HK-2 (cell line): Measurements from ENCODE around the gene UBA7.

Source experiments
- DNase-seq: peaks from one replicate; pipeline ENCODE4 v3.0.0-alpha.2; 2018; ENCODE audit not compliant: unreplicated experiment

Gene UBA7

DNA sequence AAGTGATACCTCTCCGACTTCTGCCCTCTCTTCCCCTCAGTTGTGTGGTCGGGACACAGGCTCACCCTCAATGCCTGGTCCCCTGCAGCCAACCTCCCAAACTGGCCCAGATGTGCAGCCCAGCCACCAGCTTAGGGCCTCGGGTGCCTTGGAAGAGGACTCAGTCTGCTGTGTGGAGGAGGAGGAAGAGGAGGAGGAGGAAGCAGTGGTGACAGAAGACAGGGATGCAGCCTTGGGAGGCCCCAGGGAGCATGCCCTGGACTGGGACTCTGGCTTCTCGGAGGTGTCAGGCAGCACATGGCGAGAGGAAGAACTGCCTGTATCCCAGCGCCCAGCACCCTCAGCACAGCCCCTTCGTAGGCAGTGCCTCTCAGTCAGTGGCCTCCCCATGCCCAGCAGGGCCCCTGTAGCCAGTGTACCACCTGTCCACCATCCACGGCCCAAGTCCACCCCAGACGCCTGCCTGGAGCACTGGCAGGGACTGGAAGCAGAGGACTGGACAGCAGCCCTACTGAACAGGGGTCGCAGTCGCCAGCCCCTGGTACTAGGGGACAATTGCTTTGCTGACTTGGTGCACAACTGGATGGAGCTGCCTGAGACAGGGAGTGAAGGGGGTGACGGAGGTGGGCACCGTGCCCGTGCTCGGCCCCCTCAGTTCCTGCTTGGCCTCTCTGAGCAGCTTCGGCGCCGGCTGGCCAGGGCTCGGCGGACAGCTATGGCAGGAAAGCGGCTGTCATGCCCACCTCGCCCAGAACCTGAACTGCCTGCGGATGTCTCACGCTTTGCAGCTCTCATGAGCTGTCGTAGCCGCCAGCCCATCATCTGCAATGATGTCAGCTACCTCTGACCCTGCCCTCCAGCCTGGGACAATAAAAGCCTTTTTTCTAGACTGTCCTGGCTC, 9.4 kb downstream of the UBA7 start:
- DNase-seq = no peak

DNA sequence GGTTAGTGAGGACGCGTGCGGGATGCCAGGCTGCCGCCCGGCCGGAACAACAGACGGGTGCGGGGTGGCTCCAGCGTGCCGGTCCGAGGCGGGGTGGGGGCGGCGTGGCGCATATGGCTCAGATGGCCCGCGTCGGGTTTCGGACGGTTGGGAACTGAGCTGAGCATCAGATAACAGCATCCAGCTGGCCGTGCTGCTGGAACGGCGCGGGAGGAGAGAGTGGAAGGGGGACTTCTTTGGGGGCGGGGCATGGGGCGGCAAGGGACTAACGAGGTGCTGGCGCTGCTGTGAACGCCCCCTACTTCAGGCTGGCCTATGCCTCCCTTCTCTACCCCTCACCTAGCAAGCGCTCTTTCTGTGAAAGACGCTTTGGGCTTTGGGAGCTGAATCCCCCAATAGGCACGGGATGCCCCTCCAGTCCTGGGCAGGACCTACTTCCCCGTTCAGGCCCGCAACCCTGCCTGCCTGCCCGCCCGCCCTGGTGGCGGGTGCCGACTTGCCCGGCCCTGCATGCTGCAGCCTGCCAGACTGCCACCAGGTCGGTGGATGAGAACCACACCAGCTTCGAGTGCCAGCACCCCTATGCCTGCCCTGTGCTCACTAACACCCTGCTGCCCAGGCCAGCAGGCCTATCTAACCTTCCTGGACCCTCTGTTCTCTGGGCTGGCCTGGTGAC, 10.2 kb downstream of the UBA7 start:
- DNase-seq = no peak

DNA sequence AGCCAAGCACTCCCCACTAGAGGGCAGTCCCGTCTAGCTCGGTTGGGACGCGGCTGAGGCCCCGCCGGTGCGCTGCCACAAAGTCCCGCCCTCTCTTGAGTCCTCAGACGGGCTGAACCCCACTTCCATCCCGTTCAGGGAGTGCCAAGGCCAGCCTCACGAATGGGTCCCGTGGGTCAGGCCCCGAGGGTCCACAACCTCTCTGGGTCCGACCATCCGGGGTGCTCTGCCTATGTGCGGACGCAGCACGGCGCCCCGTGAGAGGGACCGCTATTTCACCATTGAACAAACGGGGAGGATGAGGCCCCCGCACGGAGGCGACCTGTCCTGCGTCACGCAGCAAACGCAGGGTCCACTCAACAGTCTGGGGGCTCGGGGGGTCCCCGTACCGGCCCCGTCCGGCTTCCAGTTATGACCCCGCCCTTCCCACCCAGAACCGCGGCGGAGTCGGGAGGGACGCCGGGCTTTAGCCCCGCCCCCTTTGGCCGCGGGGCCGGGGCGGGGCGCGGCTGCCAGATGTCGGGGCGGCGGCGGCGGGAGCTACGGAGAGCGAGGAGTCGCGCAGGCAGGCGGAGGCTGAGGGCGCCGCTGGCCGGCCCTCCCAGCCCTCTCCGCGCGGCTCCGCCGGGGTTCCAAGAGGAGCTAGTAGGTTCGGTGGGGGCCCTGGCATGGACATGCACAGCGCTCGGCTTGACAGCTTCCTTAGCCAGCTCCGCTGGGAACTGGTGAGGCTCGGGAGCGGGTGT, 10.9 kb downstream of the UBA7 start, which contains the start of gene INKA1:
TSS of gene INKA1 (plus strand) at position 543 of the 746 bp plus-strand sequence. CDS start at position 675, 132 bp downstream.
- DNase-seq = peak; percentile 74

DNA sequence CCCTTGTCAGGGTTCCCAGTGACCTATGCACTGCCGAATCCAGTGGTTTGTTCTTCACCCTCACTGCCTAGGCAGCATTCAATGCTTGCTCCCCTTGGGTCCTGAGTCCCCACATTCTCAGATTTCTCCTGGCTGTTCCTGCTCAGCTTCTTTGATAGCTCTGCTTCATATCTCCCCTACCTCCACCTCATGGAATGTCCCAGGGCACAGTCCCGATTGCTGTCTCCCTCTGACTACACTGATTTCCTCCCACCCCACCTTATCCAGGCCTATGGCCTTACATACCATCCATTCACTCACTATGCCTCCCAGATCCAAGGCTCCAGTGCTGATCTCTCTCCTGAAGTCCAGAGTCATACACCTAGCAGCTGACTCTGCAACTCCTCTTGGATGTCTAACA, 12.6 kb downstream of the UBA7 start:
- no peak for DNase-seq

DNA sequence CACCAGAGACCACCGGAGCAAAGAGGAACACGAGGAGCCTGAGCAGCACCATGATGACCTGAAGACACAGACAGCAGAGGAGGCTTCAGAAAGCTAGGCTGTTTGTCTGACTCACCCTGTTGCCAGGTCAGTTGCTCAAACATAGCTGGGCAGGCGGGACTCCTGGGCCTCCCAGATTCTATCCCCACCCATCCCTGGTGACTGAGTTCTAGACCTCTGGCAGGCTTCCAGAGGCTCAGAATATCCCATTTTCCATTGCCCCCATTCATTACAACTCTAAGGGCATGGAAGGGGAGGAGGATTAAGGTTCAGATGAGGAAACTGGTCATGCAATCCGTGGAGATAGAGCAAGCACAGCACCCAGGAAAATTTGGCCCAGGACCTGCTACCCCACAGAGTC, 14.0 kb downstream of the UBA7 start, which contains the start of gene CDHR4:
TSS of gene CDHR4 (minus strand) at position 113 of the 400 bp plus-strand sequence. CDS start at position 52, 61 bp downstream.
- DNase-seq = peak; percentile 49

DNA sequence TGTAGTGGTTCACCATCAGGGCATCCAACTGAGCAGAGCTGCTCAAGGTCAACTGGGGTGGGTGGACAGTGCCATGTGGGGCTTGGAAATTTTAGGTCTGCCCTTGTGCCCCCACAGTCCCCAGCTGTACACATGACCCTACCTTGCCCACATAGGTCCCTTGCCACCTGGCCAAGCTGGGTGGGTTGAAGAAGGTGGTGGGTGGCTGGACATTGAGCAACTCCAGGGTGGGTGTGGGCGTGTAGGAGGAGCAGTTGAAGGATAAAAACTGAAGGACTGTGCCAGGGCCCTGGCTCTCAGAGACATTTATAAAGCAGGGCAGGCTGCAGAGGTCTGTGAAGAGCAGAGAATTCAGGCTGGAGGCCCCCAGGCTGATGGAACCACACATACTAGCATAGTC, 14.6 kb downstream of the UBA7 start:
- DNase-seq = no peak

DNA sequence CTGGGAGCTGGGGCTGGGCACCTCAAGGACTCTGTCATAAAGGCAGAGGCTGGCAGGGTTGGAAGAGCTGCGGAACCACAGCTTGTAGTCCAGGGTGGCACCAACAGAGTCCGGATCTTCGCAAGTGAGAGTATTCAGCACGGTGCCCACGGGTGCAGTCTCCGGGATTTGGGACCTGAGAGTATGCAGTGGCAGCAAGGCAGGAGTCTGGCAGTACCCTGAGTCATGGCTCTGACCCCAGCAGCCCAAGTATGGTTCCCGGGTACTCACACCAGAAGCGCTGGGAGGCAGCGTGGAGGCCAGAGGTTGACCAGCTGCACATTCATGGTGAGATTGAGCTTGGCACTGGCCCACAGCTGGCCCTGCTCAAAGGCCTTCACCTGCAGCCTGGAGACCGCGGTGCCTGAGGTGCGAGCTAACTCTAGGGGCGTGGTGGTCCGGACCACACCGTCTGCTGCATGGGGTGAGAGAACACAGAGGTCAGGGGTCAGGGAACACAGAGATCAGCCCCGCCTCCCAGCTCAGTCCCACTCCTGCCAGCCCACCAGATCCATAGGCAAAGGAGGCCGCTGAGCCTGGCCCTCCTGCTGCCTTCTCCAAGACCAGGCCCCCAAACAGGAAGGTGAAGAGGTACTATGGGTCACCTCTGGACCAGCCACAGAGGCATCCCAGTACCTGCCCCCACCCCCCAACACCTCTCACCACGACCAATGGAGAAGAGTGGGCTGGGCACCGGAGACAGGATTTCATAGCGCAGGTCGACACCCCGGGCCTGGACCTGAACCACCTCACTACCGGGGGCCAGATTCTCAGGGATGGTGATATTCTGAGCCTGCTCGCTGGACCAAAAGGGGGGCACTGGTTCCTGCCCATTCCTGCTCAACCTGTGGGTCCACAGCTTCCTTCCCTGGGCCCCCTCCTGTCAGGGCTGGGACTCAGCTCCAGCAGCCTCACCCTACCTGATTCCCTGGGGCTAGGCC, 18.5 kb downstream of the UBA7 start:
- no peak for DNase-seq

DNA sequence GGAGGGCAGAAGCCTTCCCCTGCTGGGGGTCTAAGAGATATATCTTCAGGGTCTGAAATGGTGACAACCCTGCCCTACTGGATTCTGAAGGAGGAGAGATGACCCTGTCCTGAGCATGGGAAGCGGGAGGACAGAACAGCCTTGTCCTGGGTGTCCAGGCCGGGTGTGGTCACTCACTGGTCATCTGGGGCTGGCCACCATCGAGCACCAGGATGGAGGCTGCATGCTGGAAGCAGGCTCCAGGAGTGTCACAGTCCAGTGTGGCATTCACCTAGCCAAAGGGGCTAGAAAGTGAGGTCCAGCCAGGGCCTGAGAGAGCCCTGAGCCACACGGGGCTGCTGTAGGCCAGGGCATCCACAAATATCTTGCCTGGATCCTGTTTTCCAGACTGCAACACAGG, 19.3 kb downstream of the UBA7 start:
- DNase-seq = no peak

DNA sequence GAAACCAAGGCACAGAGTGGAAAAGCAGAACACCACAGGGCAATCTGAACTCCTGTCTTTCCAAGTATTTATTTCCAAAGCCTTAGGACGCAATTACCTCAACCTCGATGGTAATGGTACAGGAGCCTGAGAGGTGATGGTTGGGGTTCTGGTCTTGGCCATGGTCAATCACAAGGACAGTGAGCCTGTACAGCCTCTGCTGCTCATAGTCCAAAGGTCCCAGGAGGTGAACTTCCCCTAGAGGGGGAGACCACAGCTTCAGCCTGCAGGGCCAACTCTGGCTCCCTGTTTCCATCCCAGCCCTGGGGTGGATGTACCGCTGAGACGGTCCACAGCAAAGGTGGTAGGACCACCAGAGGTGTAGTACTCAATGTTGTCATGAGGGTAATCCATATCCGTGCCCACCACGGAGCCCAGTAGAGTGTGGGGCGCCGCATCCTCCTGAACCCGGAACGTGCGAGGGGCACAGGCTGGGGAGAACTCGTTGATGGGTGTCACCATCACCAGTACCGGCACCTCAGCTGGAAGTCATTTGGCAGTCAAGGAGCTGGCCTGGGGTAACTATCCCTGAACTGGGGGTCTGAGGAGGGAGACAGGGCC, 20.2 kb downstream of the UBA7 start:
- no peak for DNase-seq

DNA sequence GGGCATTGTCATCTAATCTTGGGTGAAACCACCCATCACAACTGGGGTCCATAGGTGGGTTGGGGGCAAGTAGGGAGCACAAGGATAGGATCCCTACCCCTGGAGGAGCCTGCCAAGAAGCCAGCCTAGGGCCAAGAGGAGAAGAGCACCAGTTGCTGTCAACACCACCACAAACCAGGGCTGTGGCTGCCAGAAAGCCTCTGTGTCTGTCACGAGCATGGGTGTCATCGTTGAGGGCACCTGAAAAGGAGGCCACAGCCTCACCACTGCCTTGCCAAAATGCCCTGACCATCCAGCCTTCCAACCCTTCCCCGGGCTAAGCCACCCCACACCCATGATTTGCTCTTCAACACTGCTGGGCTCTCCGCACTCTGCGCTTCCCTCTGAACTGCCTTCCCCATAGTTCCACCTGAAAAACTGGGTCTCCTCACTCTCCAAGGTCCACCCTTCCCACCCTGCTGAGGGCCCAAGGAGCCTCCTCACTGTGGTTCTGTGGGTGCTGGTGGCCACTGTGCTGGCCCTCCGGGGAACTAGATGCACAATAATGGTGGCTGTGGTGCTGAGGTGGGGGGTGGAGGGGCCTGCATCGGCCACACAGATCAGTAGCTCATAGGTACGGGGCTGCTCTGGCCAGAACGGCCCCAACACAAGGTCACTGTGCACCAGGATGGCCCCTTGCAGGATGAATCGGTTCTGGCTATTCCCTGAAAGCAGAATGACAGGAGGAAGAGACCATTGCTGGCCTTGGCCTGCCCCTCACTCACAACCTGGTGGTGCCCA, 21.2 kb downstream of the UBA7 start:
- DNase-seq = no peak

DNA sequence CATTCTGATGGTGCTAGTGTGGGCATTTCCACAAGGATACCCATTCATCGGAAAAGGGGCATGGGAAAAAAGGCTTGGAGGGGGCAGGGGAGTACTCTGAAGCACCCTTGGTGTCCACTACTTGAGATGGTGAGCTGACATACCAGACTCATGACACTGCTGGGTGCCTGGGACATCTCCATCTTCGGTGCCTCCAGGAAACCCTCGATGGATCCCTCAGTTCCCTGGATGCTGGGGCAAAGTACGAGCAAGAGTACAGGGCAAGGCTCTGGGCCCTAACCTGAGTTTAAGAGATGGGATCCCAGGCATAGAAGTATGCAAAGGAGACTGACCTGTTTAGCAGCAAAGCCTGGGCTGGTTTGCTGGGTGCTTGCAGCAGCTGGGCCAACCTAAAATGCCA, 22.2 kb downstream of the UBA7 start:
- no peak for DNase-seq

DNA sequence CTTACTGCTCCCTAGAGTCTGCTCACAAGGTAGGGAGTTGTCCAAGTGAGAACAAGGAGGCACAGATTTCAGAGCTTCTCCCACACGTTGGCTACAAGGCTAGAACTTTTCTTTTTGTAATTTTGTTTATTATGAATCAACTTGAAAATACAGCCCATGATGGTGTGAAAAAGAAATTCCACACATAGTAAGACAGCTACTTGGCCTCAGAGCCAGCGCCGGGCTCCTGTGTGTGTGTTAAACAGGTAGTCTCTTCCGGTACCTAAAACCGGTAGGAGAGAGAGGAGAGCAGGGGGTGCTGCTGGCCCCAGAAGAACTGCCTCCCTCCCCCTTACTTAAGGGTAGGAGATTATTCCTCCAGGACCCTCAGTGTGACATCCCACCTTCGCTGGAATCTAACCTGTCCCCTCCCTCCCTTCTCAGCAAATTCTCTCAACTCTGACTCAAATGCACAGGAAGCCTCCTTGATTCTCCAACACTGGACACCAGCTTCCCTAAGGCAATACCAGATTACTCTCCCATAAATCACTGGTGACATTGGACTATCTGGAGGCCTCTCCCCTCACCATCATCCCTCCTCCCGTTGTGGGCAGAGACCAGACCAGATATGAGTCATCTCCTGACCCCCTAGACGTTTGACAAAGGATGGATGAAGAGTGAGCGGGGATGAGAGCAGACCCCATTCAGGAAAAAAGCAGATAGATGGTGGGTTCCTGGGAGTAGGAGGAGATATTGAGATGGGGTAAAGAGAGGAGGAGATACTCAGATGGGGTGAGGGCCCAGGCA, 22.9 kb downstream of the UBA7 start:
- no peak for DNase-seq

DNA sequence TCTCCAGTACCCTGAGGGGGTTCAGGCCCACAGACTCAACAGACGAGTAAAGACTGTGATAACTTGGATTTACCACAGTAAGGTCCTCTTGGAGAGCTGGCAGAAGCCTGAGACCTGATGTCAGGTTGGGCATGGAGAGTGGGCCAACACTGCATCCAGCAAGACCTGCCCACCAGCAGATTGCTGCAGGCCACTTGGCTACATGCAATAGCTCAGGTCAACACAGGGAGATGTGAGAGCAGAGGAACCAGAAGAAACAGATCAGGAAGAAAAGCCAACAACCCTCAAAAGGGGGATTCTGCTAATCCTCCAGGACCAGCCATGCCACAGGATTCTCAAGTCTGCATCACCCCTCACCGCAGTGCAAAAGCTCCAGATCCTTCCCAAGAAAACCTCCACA, 25.7 kb downstream of the UBA7 start:
- DNase-seq = no peak

DNA sequence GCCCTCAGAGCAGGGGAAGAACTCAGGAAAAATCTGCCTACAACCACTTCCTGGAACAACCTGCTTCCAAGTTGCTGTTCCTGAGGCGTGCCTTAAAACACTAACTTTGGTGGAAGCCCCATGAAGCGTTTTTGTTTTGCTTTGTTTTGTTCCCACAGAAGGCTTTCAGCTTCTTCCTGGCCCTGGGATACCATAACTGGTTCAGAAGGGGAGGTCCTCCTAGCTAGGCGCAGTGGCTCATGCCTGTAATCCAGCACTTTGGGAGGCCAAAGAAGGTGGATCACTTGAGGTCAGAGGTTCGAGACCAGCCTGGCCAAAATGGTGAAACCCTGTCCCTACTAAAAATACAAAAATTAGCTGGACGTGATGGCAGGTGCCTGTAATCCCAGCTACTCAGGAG, 26.2 kb downstream of the UBA7 start:
- no peak for DNase-seq

DNA sequence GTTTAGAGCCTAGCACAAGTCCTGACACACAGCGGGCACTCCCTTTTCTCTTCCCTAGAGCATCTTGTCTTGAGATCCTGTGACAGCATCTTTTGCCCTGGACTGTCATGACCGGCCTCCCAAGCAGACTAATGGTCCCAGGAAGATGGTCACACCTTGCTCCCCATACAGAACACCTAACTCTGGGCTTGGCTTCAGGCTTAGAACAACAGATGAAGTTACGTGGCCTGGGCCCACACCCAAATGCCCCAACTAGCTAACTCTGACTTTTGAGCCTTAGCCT, 26.6 kb downstream of the UBA7 start:
- DNase-seq = no peak

DNA sequence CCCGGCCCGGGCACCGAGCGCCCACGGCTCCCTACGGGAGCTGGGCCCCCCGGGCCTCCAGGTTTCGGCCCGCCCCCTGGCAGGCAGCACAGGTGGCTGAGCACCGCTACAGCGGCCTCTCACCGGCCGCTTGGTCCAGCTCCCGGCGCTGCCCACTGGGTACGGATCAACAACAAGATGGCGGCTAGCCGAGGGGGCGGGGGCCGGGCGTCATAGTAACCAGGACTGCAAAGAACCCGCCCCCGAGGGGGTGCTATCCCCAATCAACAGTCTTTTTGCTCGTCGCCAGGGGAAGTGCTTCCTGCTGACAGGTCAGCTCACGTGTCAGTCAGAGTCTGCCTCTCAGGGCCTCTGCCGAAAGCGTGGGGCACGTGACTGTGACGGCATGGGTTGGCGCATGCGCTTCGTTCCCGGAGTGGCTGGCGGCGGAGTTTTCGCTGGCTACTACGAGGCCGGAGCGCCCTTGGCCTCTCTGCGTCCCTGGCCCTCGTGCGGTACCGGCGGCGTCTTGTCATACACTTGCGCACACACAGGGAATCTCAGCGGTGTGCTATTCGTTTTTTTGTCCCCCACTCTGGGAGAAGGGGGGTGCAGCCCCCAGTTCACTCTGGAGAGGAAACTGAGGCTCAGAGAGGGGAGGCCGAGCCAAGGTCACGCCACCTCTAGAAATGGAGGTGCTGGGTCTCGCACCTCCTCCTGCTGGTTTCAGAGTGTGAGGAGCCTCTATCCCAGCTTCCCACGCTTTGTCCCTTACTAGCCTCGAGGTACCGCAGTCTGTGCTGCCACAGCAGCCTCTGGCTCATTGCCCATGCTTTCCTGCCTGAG, 27.2 kb downstream of the UBA7 start, which contains the start of gene IP6K1:
TSS of gene IP6K1 (minus strand) at position 186 of the 825 bp plus-strand sequence. CDS start 38,502 bp downstream, outside the sequence.
- DNase-seq = peak; percentile 98

DNA sequence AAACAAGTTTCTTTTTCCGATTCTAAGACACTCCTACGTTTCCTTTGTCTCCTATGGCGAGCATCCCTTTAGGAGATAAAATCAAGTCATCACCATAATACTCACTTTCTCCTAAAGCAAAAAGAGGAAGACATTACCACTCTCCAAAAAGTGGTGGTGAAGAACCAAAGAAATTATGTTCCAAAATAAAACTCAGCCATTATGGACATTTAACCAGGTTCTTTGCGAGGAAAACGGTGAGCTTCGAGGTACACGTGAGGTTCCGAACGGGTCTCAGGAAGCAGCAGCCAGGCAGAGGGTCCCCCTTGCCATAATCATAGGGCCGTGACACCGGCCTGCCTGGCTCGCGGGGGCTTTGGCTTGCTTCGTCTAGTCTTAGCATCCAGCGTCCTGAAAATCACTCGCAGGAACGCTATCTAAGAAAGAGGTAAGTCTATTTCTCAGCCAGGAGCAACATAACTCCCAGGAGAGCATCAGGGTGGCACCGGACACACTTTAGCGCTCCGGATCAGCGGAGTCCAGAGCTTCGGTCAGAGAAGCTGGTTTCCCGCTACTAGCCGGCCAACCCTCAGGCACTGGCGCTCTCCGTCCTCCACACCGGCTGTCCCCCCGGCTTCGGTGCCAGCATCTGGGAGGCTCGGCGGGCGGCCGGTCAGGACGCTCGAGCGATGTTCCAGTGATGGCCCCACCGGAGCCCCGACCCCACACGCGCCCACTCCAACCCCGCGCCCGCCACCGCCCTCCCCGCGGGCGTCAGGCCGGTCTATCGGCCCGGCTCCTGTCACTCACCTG, 28.0 kb downstream of the UBA7 start:
- DNase-seq = peak; percentile 42
